Stomach (tissue), 9 donors: ENCODE measurements around the gene PIEZO2. TPM values are rescaled to one million over a fixed set of nuclear protein-coding genes. Genes with fewer than 3 reads are reported as not detected.
"Not testable (repeated sequence)": the region's sequence is repeated elsewhere in the genome, so short reads cannot be mapped to it uniquely, and the experiment has no call there.

Experiments used
- DNase-seq, 2 donors: peaks; one replicate each; pipeline versions ENCODE4 v3.0.0 to v3.0.0-alpha.2; 2013 to 2019
- H3K27ac ChIP-seq, 5 donors: fragments of 200-600 bp in 4 of 5; sonication (generic) in 4 of 5; one replicate each; pipeline ENCODE4 v1.5.1; 2013 to 2019; ENCODE audit warnings: mild to moderate bottlenecking in 1 of 5, moderate library complexity in 1 of 5
- H3K27me3 ChIP-seq, 3 donors: fragments of 200-600 bp; sonication (generic); one replicate each; pipeline ENCODE4 v1.5.1; 2017 to 2019; ENCODE audit warnings: mixed run types in 1 of 3
- H3K36me3 ChIP-seq, 4 donors: fragments of 200-600 bp; sonication (generic); 1 replicate in 3 of 4; 2 replicates in 1 of 4; pipeline ENCODE4 v1.5.1; 2016 to 2019
- H3K4me1 ChIP-seq, 4 donors: fragments of 200-600 bp; sonication (generic); one replicate each; pipeline ENCODE4 v1.5.1; 2016 to 2019
- H3K4me3 ChIP-seq, 4 donors: fragments of 200-600 bp; sonication (generic) in 3 of 4; one replicate each; pipeline ENCODE4 v1.5.1; 2016 to 2019; ENCODE audit warnings: mild to moderate bottlenecking in 1 of 4
- H3K9me3 ChIP-seq, 4 donors: fragments of 200-600 bp; sonication (generic); one replicate each; pipeline ENCODE4 v1.5.1; 2016 to 2019
- CTCF ChIP-seq, 7 experiments: fragments of 450-650 bp in 4 of 7; fragments of 200-600 bp in 3 of 7; sonication (generic) in 3 of 7; IDR thresholded peaks; one replicate each; pipeline ENCODE4 v1.5.1; 2016 to 2019; ENCODE audit warnings: antibody characterized with exemption in 7 of 7, control low read depth in 2 of 7, mild to moderate bottlenecking in 1 of 7
- EP300 ChIP-seq: sonication (generic); formaldehyde crosslinking; IDR thresholded peaks from one replicate; pipeline ENCODE4 v1.6.1; 2017; ENCODE audit warnings: antibody characterized with exemption
- POLR2A ChIP-seq, 4 donors: fragments of 450-650 bp; IDR thresholded peaks; one replicate each; pipeline ENCODE4 v1.6.1; 2016; ENCODE audit warnings: antibody characterized with exemption in 4 of 4, control low read depth in 2 of 4, mild to moderate bottlenecking in 1 of 4, moderate library complexity in 1 of 4
- POLR2AphosphoS5 ChIP-seq, 3 donors: sonication (generic); formaldehyde crosslinking; IDR thresholded peaks; one replicate each; pipeline ENCODE4 v1.6.1; 2016; ENCODE audit warnings: antibody characterized with exemption in 3 of 3
- WGBS, 5 donors: extraction: QIAGEN DNeasy Blood & Tissue Kit in 3 of 5; methylation state at CpG; one replicate each; pipeline versions ENCODE4 v1.1.5 to v1.1.7; 2013 to 2018; 5-methylcytosine and 5-hydroxymethylcytosine counted together
- intact Hi-C: fragments of 100-400 bp; cut with DNase I; formaldehyde crosslinking; loops from one replicate; pipeline ENCODE4 v1.15.1; 2023; ENCODE audit warnings: low total_unique reads
- polyA plus RNA-seq, 3 donors: library from polyadenylated mRNA; stranded (reverse); fragments of 200-250 nt; gene quantifications; one replicate each; pipeline ENCODE4 v1.2.3, GENCODE V29; 2013
- total RNA-seq, 5 donors: library from RNA; depleted of rRNA; stranded (reverse); fragments of >200 nt; gene quantifications; one replicate each; pipeline versions ENCODE4 v1.1.0 to v1.2.3, GENCODE V29; 2014 to 2016
- donor health status: healthy with polysubstance abuse.
- donor health status: Bipolar disorder and iron deficiency.
- donor health status: healthy.

PIEZO2 gene
- total and polyA plus RNA-seq, 8 donors = 0.30 to 45.3 (median 2.5) TPM

DNA sequence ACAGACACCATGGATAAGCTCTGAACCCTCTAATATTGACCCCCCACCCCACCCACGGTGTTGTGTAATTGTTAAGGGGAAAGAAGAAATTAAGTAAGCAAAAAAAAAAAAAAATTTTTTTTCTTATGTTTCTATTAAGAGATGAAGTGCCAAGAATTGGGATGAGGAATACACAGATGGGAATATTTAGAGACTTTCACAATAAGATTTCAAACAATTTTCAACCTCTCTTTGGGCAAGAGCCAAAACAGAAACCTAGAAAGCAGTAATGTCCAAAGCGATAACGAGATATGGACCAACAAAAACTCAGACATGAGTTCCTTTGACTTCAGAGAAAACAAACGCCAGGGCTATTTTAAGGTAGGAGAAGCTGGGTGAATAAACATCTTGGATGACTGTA lies 14.4 kb downstream of the PIEZO2 start:
- DNase-seq = no peak
- H3K27ac ChIP-seq = no peak overlapping the region
- WGBS, 5 donors = 46 to 65% (median 59%) methylated on average over 4 of the region's 4 CpGs
- TF ChIP-seq POLR2AphosphoS5 (IDR thresholded peaks at IDR 0.05) (no peak), CTCF (IDR thresholded peaks at IDR 0.05) (no peak), POLR2A (IDR thresholded peaks at IDR 0.05) (no peak), EP300 (no peak)
- no peaks in the 10 kb centered on the region for H3K27me3 ChIP-seq
- H3K4me1 ChIP-seq = no peaks in the 10 kb centered on the region
- intact Hi-C loops = no loop called here
- no peaks in the 10 kb centered on the region for H3K36me3 ChIP-seq
- H3K9me3 ChIP-seq = peaks cover 0 to 1% (median 0%) of the 10 kb centered on the region in 4 donors
- no peak overlapping the region for H3K4me3 ChIP-seq

DNA sequence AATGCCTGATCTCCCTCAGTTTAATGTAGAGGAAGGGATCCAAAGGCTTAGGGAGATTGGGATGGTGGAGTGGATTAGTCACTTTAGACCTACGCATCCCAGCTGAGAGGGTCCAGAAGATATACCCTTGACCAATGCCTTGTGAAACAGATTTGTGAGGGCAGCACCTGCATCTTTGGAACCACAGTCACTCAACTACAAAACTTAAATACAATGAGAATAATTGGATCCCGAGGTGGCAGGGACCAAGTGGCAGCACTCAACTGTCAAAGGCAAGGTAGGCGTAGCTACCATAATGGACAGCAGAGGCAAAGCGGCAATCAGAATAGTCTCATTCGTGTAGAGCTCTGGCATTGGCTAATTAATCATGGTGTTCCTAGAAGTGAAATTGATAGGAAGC lies 20.3 kb downstream of the PIEZO2 start:
- DNase-seq, H3K36me3 ChIP-seq, H3K27ac ChIP-seq, H3K4me1 ChIP-seq, H3K27me3 ChIP-seq, intact Hi-C loops, H3K4me3 ChIP-seq: not testable (repeated sequence)
- 87 to 91% (median 88%) methylated on average over 5 of the region's 5 CpGs for WGBS, 5 donors
- H3K9me3 ChIP-seq = peaks cover 8 to 22% (median 18%) of the 10 kb centered on the region in 4 donors

DNA sequence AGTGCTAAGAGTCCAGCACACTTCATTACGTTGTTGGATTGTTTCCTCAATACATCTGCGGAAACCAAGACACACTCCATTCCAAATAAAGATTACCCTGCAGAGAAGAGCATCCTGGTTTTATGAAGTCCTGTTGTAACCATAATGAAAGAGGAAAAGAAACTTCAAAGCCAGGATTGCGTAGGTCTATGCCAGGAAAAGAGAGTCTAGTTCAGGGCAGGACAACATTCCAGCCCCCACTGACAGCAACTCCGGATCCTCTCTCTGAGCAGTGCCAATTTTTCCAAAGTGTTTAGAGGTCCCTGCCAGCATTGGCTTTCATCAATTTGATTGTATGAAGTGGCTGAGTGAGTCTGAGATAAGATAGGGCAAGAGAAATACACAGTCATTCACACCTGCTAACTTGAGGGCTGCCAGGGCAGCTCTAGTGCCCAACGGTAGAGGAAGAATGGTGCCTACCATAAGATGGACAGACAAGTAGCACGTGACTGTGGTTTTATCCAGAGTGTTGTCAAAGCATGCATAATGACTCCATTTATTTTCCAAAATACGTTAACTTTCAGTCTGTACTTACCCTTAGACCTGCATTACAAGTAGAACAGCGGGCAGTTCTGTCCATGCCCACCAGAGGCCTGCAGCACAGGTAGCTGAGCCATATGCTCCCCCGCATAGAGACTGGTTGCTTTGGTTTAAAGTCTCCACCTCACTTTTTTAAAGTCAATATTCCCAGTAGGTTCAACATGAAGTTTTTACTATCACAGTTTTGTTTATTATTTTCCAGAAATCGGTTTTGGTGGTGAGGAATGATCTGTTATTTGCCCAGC lies 23.7 kb downstream of the PIEZO2 start:
- DNase-seq = peak in 1 of 2 donors; percentile 18
- WGBS, 5 donors = 62 to 66% (median 63%) methylated on average over 10 of the region's 10 CpGs
- Histone ChIP-seq H3K4me3 (no peak overlapping the region), H3K4me1 (no peaks in the 10 kb centered on the region), H3K27ac (no peak overlapping the region), H3K27me3 (no peaks in the 10 kb centered on the region), H3K9me3 (peaks cover 8 to 22% (median 18%) of the 10 kb centered on the region in 4 donors), H3K36me3 (no peaks in the 10 kb centered on the region)
- no peak for TF ChIP-seq POLR2AphosphoS5 (IDR thresholded peaks at IDR 0.05)
- no peak for TF ChIP-seq EP300
- no peak for TF ChIP-seq CTCF (IDR thresholded peaks at IDR 0.05)
- TF ChIP-seq POLR2A (IDR thresholded peaks at IDR 0.05) = no peak
- intact Hi-C loops = no loop called here

DNA sequence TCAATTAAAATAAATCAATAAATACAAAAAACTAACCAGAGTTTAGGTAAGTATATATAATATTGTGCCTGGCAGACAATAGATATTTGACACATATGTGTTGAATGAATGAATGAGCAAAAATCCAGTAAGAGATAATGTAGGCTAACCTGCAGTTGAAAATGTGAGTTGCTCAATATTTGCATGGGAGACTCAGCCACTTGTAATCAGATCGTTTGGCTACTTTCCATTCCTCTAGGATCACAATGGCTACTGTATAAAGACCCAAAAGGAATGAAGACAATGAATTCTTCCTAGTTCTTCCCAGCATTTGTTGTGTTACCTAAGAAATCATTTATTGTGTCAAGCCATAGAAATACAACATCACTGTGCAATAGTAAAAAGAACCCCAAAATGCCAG lies 25.3 kb downstream of the PIEZO2 start:
- DNase-seq = no peak
- Histone ChIP-seq H3K4me3 (no peak overlapping the region), H3K27ac (no peak overlapping the region), H3K36me3 (no peaks in the 10 kb centered on the region), H3K9me3 (peaks cover 4 to 12% (median 9%) of the 10 kb centered on the region in 4 donors), H3K4me1 (no peaks in the 10 kb centered on the region), H3K27me3 (no peaks in the 10 kb centered on the region)
- intact Hi-C loops = no loop called here
- 40 to 57% (median 56%) methylated on average over 1 of the region's 1 CpG for WGBS, 5 donors
- TF ChIP-seq POLR2A (IDR thresholded peaks at IDR 0.05) = no peak
- no peak for TF ChIP-seq POLR2AphosphoS5 (IDR thresholded peaks at IDR 0.05)
- no peak for TF ChIP-seq CTCF (IDR thresholded peaks at IDR 0.05)
- TF ChIP-seq EP300 = no peak

GRCh38 chr18:11121443-11121849 lies 27.9 kb downstream of the PIEZO2 start:
- Histone ChIP-seq H3K27me3 (no peaks in the 10 kb centered on the region), H3K9me3 (no peaks in the 10 kb centered on the region), H3K4me1 (no peaks in the 10 kb centered on the region), H3K27ac (no peak overlapping the region), H3K36me3 (no peaks in the 10 kb centered on the region), H3K4me3 (no peak overlapping the region)
- TF ChIP-seq EP300 (no peak), POLR2A (IDR thresholded peaks at IDR 0.05) (no peak), CTCF (IDR thresholded peaks at IDR 0.05) (no peak), POLR2AphosphoS5 (IDR thresholded peaks at IDR 0.05) (no peak)
- intact Hi-C loops = no loop called here
- WGBS, 5 donors = 13 to 37% (median 23%) methylated on average over 2 of the region's 2 CpGs
- no peak for DNase-seq
